Measurements from ENCODE around the gene IL16.

The IL16 gene

GRCh38 chr15:81275711-81276392, 79.2 kb downstream of the IL16 start:
- DNase-seq (ENCODE audit: low read depth in 2 of 2), result no peak

GRCh38 chr15:81276967-81277366, 80.3 kb downstream of the IL16 start:
- DNase-seq (ENCODE audit: low read depth in 2 of 2), result no peak

- DNase-seq (ENCODE audit: low read depth in 2 of 2), result no peak
These were observed 81.2 kb downstream of the IL16 start for GRCh38 chr15:81277851-81278250.

- no peak for DNase-seq (ENCODE audit: low read depth in 2 of 2)
These were observed 81.8 kb downstream of the IL16 start for GRCh38 chr15:81278306-81279029.

- no peak for DNase-seq (ENCODE audit: low read depth in 2 of 2)
These were observed 83.2 kb downstream of the IL16 start for GRCh38 chr15:81279621-81280485.

GRCh38 chr15:81280696-81281455, 84.2 kb downstream of the IL16 start:
- DNase-seq (ENCODE audit: low read depth in 2 of 2), result no peak

GRCh38 chr15:81281456-81281735, 84.7 kb downstream of the IL16 start:
- no peak for DNase-seq (ENCODE audit: low read depth in 2 of 2)

- no peak for DNase-seq (ENCODE audit: low read depth in 2 of 2)
These were observed 85.3 kb downstream of the IL16 start for GRCh38 chr15:81281766-81282605.

- DNase-seq (ENCODE audit: low read depth in 2 of 2), result no peak
These were observed 85.9 kb downstream of the IL16 start for GRCh38 chr15:81282606-81282895.

GRCh38 chr15:81282911-81283310, 86.2 kb downstream of the IL16 start:
- no peak for DNase-seq (ENCODE audit: low read depth in 2 of 2)

- DNase-seq (ENCODE audit: low read depth in 2 of 2), result no peak
These were observed 87.8 kb downstream of the IL16 start for GRCh38 chr15:81284256-81285031.

- no peak for DNase-seq (ENCODE audit: low read depth in 2 of 2)
These were observed 88.8 kb downstream of the IL16 start for GRCh38 chr15:81285461-81285860.

GRCh38 chr15:81286621-81287121, 90.0 kb downstream of the IL16 start:
- DNase-seq (ENCODE audit: low read depth in 2 of 2), result no peak

GRCh38 chr15:81288040-81288439, 91.4 kb downstream of the IL16 start:
- DNase-seq (ENCODE audit: low read depth in 2 of 2), result no peak

- DNase-seq (ENCODE audit: low read depth in 2 of 2), result no peak
These were observed 91.9 kb downstream of the IL16 start for GRCh38 chr15:81288616-81289015.

GRCh38 chr15:81289910-81290309, 93.2 kb downstream of the IL16 start:
- DNase-seq (ENCODE audit: low read depth in 2 of 2), result no peak

- DNase-seq (ENCODE audit: low read depth in 2 of 2), result no peak
These were observed 95.3 kb downstream of the IL16 start for GRCh38 chr15:81291916-81292522.

- DNase-seq (ENCODE audit: low read depth in 2 of 2), result no peak
These were observed 95.9 kb downstream of the IL16 start for GRCh38 chr15:81292523-81293001.

GRCh38 chr15:81293728-81294515, 97.2 kb downstream of the IL16 start:
- DNase-seq (ENCODE audit: low read depth in 2 of 2), result peak; percentile 21 to 60
